CD1c-positive myeloid dendritic cell (primary cell): ENCODE results near the gene SYNE2.

ENCODE experiments used
- DNase-seq: peaks from one replicate; pipeline ENCODE4 v3.0.0-alpha.2; 2016; ENCODE audit errors: extremely low spot score

Gene SYNE2

GRCh38 chr14:63910583-63911363 is 58.0 kb downstream of the SYNE2 start:
- no peak for DNase-seq

- no peak for DNase-seq
These were observed 58.6 kb downstream of the SYNE2 start for GRCh38 chr14:63911404-63911803.

- no peak for DNase-seq
These were observed 59.5 kb downstream of the SYNE2 start for GRCh38 chr14:63912286-63912685.

- no peak for DNase-seq
These were observed 65.6 kb downstream of the SYNE2 start for GRCh38 chr14:63918411-63918810.

GRCh38 chr14:63922696-63923421 is 70.1 kb downstream of the SYNE2 start:
- DNase-seq = no peak

- no peak for DNase-seq
These were observed 70.6 kb downstream of the SYNE2 start for GRCh38 chr14:63923422-63923752.

- no peak for DNase-seq
These were observed 71.6 kb downstream of the SYNE2 start for GRCh38 chr14:63924375-63924774.

- no peak for DNase-seq
These were observed 73.8 kb downstream of the SYNE2 start for GRCh38 chr14:63926641-63927040.

- DNase-seq = no peak
These were observed 76.0 kb downstream of the SYNE2 start for GRCh38 chr14:63928744-63929174.

- no peak for DNase-seq
These were observed 80.3 kb downstream of the SYNE2 start for GRCh38 chr14:63933110-63933509.

GRCh38 chr14:63933711-63934110 is 80.9 kb downstream of the SYNE2 start:
- DNase-seq = no peak

GRCh38 chr14:63938198-63939005 is 85.6 kb downstream of the SYNE2 start:
- no peak for DNase-seq

GRCh38 chr14:63939006-63939270 is 86.1 kb downstream of the SYNE2 start:
- no peak for DNase-seq

GRCh38 chr14:63940387-63940786 is 87.6 kb downstream of the SYNE2 start:
- no peak for DNase-seq

GRCh38 chr14:63941023-63941422 is 88.2 kb downstream of the SYNE2 start:
- no peak for DNase-seq

GRCh38 chr14:63949696-63950095 is 96.9 kb downstream of the SYNE2 start:
- DNase-seq = no peak

- DNase-seq = no peak
These were observed 98.2 kb downstream of the SYNE2 start for GRCh38 chr14:63951021-63951420.

GRCh38 chr14:63951429-63951828 is 98.6 kb downstream of the SYNE2 start:
- DNase-seq = no peak

GRCh38 chr14:63952053-63952932 is 99.5 kb downstream of the SYNE2 start:
- DNase-seq = no peak

GRCh38 chr14:63952933-63953437 is 100.2 kb downstream of the SYNE2 start:
- no peak for DNase-seq

- no peak for DNase-seq
These were observed 103.5 kb downstream of the SYNE2 start for GRCh38 chr14:63956326-63956725.
